Left ventricle myocardium inferior (tissue), 1 donor: Measurements from ENCODE around the gene OR6B1. TPM values are rescaled to one million over a fixed set of nuclear protein-coding genes. Genes with fewer than 3 reads are reported as not detected.

Experiments used
- DNase-seq: peaks from one replicate; pipeline ENCODE4 v3.0.0-alpha.2; 2020
- H3K27ac ChIP-seq: fragments of 200-600 bp; replicated peaks from 2 replicates; pipeline ENCODE4 v1.8.0; 2021
- H3K27me3 ChIP-seq: fragments of 200-600 bp; 2 replicates; pipeline ENCODE4 v1.8.0; 2021; ENCODE audit warnings: low read depth
- H3K36me3 ChIP-seq: fragments of 200-600 bp; 2 replicates; pipeline ENCODE4 v1.8.0; 2021
- H3K4me1 ChIP-seq: fragments of 200-600 bp; 2 replicates; pipeline ENCODE4 v1.8.0; 2021
- H3K4me3 ChIP-seq: fragments of 200-600 bp; 2 replicates; pipeline ENCODE4 v1.8.0; 2021; ENCODE audit warnings: mild to moderate bottlenecking, moderate library complexity
- H3K9me3 ChIP-seq: fragments of 200-600 bp; replicated peaks from 2 replicates; pipeline ENCODE4 v1.8.0; 2021
- intact Hi-C: fragments of 100-400 bp; cut with micrococcal nuclease; formaldehyde crosslinking; loops from one replicate; pipeline ENCODE4 v1.11.0; 2022
- total RNA-seq: library from RNA; stranded (reverse); fragmentation: NEBNext Ultra II Directional; extraction: Animal tissue kit (Norgen Biotek cat#: 25700); gene quantifications from one replicate; pipeline ENCODE4 v1.2.1, GENCODE V29; 2021
- TF ChIP-seq, protein P1 (sequence below): fragments of 200-600 bp; IDR thresholded peaks from 2 replicates; pipeline ENCODE4 v1.8.0; 2021; ENCODE audit warnings: antibody characterized with exemption, mild to moderate bottlenecking, borderline replicate concordance
- donor health status: DM: no; HTN: yes; CAD: no; lungs with severe emphysema.

OR6B1 gene
- total RNA-seq, 1 donor from 2014 or later = not detected

DNA sequence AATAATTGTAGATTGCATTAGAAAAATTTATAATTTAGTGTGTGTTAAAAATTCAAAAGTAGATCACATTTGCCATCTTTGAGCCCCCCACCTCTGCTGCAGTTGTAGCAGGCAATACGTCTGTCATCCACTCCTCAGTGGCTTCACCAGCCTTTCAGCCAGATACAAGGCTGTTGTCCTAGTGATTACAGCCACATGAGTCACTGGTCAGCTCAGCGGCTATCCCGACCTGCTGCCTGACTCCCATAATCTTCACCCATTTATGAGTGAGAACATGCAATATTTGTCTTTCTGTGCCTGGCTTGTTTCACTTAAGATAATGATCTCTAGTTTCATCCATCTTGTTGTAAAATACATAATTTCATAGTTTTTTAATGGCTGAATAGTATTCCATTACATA lies 57.8 kb downstream of the OR6B1 start:
- Histone ChIP-seq H3K36me3 (no peaks in the 10 kb centered on the region), H3K4me1 (no peaks in the 10 kb centered on the region), H3K27ac (no peak overlapping the region), H3K27me3 (no peaks in the 10 kb centered on the region), H3K4me3 (no peak overlapping the region), H3K9me3 (peaks cover 12% of the 10 kb centered on the region)
- no peak for DNase-seq
- TF ChIP-seq, protein P1, sequence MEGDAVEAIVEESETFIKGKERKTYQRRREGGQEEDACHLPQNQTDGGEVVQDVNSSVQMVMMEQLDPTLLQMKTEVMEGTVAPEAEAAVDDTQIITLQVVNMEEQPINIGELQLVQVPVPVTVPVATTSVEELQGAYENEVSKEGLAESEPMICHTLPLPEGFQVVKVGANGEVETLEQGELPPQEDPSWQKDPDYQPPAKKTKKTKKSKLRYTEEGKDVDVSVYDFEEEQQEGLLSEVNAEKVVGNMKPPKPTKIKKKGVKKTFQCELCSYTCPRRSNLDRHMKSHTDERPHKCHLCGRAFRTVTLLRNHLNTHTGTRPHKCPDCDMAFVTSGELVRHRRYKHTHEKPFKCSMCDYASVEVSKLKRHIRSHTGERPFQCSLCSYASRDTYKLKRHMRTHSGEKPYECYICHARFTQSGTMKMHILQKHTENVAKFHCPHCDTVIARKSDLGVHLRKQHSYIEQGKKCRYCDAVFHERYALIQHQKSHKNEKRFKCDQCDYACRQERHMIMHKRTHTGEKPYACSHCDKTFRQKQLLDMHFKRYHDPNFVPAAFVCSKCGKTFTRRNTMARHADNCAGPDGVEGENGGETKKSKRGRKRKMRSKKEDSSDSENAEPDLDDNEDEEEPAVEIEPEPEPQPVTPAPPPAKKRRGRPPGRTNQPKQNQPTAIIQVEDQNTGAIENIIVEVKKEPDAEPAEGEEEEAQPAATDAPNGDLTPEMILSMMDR = no peak
- intact Hi-C loops = no loop called here

Other genes starting within 250 kb of the OR6B1 start
- gene CTAGE6, start 242.6 kb upstream of the OR6B1 start, total RNA-seq = not detected
- gene TCAF1, start 98.1 kb upstream of the OR6B1 start, total RNA-seq = 38.2 TPM
- not detected for gene OR2F2, start 65.1 kb upstream of the OR6B1 start, total RNA-seq
- not detected for gene OR2F1, start 45.5 kb upstream of the OR6B1 start, total RNA-seq
- not detected for gene OR2A5, start 48.6 kb downstream of the OR6B1 start, total RNA-seq
- not detected for gene OR2A25, start 69.5 kb downstream of the OR6B1 start, total RNA-seq
- gene OR2A12, start 86.0 kb downstream of the OR6B1 start, total RNA-seq = not detected
- not detected for gene OR2A2, start 109.3 kb downstream of the OR6B1 start, total RNA-seq
- gene OR2A14, start 122.9 kb downstream of the OR6B1 start, total RNA-seq = not detected
- gene CTAGE4, start 183.1 kb downstream of the OR6B1 start, total RNA-seq = 0.16 TPM
- gene ARHGEF35, start 195.5 kb downstream of the OR6B1 start, total RNA-seq = 0.38 TPM
- gene OR2A42, start 239.3 kb downstream of the OR6B1 start, total RNA-seq = not detected